ENCODE measurements around the gene TNFSF12.

The TNFSF12 gene

DNA sequence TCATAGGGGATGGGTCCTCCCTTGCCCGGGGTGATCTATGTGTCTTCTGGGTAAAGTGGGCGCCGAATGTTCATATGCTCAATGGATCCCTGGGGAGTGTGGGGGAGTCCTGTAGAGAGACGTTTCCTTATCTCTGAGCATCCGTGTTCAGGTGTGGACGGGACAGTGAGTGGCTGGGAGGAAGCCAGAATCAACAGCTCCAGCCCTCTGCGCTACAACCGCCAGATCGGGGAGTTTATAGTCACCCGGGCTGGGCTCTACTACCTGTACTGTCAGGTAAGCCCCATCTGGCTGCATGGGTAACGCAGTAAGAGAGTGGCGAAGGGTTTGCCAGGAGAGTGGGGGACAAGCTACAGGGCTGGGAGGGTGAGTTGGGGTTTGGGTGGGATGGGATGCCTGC is 7.8 kb downstream of the TNFSF12 start:
- TF ChIP-seq, protein P1, sequence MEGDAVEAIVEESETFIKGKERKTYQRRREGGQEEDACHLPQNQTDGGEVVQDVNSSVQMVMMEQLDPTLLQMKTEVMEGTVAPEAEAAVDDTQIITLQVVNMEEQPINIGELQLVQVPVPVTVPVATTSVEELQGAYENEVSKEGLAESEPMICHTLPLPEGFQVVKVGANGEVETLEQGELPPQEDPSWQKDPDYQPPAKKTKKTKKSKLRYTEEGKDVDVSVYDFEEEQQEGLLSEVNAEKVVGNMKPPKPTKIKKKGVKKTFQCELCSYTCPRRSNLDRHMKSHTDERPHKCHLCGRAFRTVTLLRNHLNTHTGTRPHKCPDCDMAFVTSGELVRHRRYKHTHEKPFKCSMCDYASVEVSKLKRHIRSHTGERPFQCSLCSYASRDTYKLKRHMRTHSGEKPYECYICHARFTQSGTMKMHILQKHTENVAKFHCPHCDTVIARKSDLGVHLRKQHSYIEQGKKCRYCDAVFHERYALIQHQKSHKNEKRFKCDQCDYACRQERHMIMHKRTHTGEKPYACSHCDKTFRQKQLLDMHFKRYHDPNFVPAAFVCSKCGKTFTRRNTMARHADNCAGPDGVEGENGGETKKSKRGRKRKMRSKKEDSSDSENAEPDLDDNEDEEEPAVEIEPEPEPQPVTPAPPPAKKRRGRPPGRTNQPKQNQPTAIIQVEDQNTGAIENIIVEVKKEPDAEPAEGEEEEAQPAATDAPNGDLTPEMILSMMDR (IDR thresholded peaks at IDR 0.05) = no peak

GRCh38 chr17:7557147-7557764 is 8.4 kb downstream of the TNFSF12 start:
- Mint-ChIP-seq H3K36me3 (ENCODE audit: low read depth) (no peaks in the 10 kb centered on the region), H3K4me1 (peaks cover 52% of the 10 kb centered on the region), H3K4me3 (no peak overlapping the region), H3K27ac (no peak overlapping the region), H3K9me3 (no peaks in the 10 kb centered on the region), H3K27me3 (ENCODE audit: low read depth, poor library complexity) (peaks cover 37% of the 10 kb centered on the region)
- DNase-seq = no peak
- TF ChIP-seq, protein P1 (IDR thresholded peaks at IDR 0.05) = no peak

More for the DNA sequence above, 7.8 kb downstream of the TNFSF12 start:
- H3K36me3 Mint-ChIP-seq (ENCODE audit: low read depth) = no peaks in the 10 kb centered on the region
- H3K4me3 Mint-ChIP-seq = no peak overlapping the region
- H3K9me3 Mint-ChIP-seq = no peaks in the 10 kb centered on the region
- no peak overlapping the region for H3K27ac Mint-ChIP-seq
- peaks cover 37% of the 10 kb centered on the region for H3K27me3 Mint-ChIP-seq (ENCODE audit: low read depth, poor library complexity)
- DNase-seq = no peak
- H3K4me1 Mint-ChIP-seq = peaks cover 52% of the 10 kb centered on the region

GRCh38 chr17:7557775-7558543 is 9.1 kb downstream of the TNFSF12 start:
- H3K27ac Mint-ChIP-seq = peak overlapping the region; percentile 66
- H3K4me3 Mint-ChIP-seq = peak overlapping the region; percentile 48

GRCh38 chr17:7558544-7559319 is 9.9 kb downstream of the TNFSF12 start, which contains the start of gene TNFSF13:
Gene TNFSF13, plus strand, starts transcription at chr17:7558750. Its CDS starts 290 bp downstream, at chr17:7559040.
- DNase-seq = no peak
- Mint-ChIP-seq H3K4me1 (peaks cover 61% of the 10 kb centered on the region), H3K9me3 (no peaks in the 10 kb centered on the region), H3K27ac (peak within 1 kb of the TSS; percentile 66), H3K36me3 (ENCODE audit: low read depth) (peaks cover 5% of the 10 kb centered on the region), H3K4me3 (peak within 1 kb of the TSS; percentile 48), H3K27me3 (ENCODE audit: low read depth, poor library complexity) (peaks cover 25% of the 10 kb centered on the region)
- TF ChIP-seq, protein P1 (IDR thresholded peaks at IDR 0.05) = no peak

More at GRCh38 chr17:7557775-7558543, 9.1 kb downstream of the TNFSF12 start:
- H3K36me3 Mint-ChIP-seq (ENCODE audit: low read depth) = peaks cover 5% of the 10 kb centered on the region
- DNase-seq = peak; percentile 47
- H3K27me3 Mint-ChIP-seq (ENCODE audit: low read depth, poor library complexity) = peaks cover 32% of the 10 kb centered on the region
- TF ChIP-seq, protein P1 (IDR thresholded peaks at IDR 0.05) = no peak
- H3K4me1 Mint-ChIP-seq = peaks cover 58% of the 10 kb centered on the region
- H3K9me3 Mint-ChIP-seq = no peaks in the 10 kb centered on the region

DNA sequence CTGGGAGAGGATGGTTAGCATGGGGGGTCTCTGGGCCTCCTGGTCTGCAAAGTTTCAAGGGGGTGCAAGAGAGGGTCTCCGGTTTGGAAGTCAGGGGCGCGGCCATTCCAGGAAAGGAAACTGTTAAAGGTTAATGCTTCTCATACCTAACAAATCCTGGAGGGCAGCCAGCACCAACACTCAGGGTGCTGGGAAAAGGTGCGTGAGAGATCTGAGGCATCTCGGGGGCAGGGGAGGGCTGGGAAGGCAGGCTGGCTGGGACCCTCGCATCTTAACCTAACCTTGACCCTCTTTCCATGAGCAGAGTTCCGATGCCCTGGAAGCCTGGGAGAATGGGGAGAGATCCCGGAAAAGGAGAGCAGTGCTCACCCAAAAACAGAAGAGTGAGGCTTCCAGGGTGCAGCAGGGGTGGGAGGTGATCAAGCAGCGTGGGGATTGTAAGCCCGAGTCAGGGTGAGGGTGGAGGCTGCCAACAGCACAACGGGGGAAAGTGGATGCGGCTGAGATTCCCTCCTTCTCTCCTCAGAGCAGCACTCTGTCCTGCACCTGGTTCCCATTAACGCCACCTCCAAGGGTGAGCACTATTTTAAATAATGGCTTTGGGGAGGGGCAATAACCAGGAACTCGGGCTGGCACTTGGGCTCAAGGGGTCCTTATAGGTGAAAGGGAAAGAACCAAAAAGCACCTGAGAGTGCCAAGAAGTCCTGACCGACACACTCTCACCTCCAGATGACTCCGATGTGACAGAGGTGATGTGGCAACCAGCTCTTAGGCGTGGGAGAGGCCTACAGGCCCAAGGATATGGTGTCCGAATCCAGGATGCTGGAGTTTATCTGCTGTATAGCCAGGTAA is 10.7 kb downstream of the TNFSF12 start:
- TF ChIP-seq, protein P1 (IDR thresholded peaks at IDR 0.05) = no peak
- DNase-seq = no peak
- Mint-ChIP-seq H3K4me3 (peak overlapping the region; percentile 98), H3K27ac (no peak overlapping the region), H3K27me3 (ENCODE audit: low read depth, poor library complexity) (peaks cover 25% of the 10 kb centered on the region), H3K36me3 (ENCODE audit: low read depth) (peaks cover 11% of the 10 kb centered on the region), H3K9me3 (no peaks in the 10 kb centered on the region), H3K4me1 (peaks cover 69% of the 10 kb centered on the region)

All from nephron progenitor cell (in vitro differentiated cells).